ENCODE measurements around the gene AADAT. TPM values are rescaled to one million over a fixed set of nuclear protein-coding genes. Genes with fewer than 3 reads are reported as not detected.
"Not testable (repeated sequence)": the region's sequence is repeated elsewhere in the genome, so short reads cannot be mapped to it uniquely, and the experiment has no call there.

Gene AADAT
- 2.9 TPM for total RNA-seq

DNA sequence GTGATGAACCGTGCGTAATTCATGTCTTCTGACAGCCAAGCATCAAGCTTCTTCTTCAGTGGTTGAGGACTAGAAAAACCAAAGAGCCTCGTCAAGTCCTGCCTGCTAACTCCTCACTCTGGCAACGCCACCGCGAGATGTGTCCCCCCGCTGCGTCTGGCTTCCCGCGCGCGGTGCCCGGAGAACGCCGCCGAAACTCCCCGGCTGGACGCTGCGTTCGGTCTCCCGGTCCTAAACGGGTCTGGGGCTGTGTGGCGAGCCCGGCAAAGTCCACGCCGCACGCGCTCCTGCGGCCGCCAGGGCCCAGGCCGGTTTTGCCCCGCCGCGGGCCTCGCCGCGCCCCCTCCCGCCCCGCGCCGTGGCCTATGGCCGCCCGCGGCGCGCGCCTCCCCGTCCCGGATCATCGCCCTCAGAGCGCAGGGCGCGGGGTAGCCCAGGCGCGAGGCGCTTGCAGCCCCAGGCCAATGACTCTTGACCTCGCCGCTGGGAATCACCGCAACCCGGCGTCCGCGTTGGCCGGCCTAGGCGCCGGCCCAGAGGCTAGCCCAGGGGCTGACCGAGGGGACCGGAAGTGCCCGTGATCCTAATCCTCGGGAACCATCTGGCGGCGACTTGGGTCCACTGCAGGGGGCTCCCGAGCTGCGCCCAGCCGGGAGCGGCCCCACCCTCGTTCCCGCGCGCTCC lies at the start of gene AADAT:
TSS of gene AADAT (minus strand) at position 289 of the 684 bp plus-strand sequence. CDS start at position 23, 266 bp downstream.
- peak; percentile 67 for ATAC-seq

DNA sequence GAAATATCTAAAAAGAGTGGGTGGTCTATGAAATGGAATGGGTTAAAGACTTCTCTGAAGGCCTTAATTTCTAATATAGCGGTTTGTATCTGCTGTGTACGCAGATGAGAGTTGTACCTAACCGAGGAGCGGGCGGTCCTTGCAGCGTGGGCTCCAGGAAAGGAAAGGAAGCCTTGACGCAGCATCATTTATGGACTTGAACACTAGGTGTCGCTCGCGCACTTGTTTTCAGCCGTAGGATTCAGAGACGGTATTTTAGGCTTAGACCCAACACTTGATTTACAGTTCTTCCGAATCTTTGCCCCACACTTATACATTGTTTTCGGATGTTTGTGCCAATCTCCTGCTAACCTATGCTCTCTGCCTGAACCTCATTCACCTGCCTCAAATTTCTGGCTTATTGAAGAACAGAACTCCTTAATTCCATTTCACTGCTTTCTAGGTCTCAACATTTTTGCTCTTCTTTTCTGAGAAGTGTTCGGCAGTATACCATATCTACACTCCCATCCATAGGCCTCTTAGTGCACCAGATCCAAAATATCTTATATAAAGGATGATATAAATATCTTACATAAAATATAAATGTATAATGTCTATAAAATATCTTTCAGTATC lies 48.9 kb upstream of the AADAT start:
- ATAC-seq, result peak; percentile 57

DNA sequence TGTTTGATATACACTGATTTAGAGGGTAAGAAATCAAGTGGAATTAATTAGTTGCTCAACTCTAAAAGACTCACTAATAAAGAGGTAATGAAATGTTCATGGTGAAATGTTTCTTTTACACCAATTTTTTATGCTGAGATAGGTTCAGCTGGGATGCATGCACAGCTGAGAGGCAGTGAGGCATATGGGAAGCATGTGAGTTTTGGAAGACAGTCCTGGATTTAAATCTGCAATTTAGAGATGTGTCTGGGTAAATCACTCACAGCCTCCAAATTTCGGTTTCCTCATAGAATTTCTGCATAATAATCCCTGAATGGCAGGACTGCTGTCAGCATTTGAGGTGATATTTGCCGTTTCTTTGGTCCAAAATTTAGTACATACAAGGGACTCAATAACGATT lies 48.2 kb upstream of the AADAT start:
- ATAC-seq, result no peak

DNA sequence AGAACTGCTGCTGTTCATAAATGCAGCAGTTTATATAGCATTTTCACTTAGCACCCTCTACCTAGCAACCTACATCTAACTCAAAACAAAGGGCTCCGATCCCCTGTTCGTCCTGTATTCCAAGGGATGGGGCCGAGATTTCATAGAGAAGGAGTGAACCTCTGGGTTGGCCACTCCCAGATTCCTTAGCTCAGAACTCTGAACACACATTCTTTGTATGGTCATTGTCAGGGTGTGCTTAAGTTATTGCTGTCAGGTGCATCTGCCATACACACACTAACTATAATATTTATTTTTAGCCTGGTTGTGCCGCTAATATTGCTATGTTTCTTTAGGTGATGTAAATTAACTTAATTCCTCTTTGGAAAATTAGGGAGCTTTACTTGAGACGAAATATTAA lies 47.7 kb upstream of the AADAT start:
- ATAC-seq, result no peak

DNA sequence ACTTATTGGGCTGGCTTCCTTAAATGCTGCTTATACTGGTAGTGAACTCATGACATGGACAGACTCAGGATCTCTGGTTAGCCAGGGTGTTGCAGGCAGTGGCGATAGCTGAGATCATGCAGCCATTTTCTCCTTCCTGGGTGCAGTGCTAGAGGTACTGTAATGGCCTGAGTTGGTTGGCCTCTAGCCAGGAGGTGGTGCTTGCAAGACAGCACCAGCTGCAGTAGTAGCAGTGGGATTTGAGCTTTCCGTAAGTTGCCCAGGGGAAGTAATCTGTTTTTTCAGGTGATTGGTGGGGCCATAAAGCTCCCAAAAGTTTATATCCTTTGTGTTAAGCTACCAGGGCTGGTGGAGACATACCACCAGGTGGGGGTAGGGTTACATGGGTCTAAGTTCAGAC lies 45.1 kb upstream of the AADAT start:
- ATAC-seq, result no peak

DNA sequence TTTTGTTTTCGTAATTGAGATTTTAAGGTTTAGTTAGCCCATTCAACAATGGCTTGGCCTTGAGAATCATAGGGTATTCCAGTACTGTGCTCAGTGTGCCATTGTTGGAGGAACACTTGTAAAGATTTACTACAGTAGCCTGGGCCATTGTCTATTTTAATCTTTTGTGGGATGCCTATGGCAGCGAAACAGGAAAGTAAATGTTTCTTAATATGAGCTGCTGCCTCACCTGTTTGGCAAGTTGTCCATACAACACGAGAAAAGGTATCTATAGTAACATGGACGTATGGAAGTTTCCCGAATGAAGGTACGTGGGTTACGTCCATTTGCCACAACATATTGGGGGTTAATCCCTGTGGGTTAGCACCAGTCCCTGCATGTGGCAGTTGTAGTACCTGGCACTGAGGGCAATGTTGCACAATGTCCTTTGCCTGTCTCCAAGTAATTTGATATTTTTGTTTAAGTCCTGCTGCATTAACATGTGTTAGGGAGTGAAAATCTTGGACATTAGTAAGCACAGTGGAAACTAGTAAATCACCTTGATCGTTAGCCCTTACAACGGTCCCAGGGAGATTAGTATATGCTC lies 38.6 kb upstream of the AADAT start:
- ATAC-seq, result peak; percentile 83

DNA sequence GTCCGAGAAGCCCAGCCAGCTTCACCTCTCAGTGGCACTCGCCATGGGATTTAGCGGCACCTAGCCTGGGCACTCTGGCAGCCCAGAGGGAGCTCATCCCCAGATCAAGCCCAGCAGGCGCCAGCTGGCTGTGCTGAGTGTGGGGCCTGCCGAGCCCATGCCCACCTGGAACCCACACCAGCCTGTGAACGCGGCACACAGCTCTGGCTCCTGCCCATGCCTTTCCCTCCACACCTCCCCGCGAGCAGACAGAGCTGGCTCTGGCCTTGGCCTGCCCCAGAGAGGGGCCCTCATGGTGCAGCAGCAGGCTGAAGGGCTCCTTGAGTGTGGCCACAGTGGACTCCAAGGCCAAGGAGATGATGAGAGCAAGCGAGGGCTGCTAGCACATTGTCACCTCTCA lies 38.0 kb upstream of the AADAT start:
- ATAC-seq, result no peak

DNA sequence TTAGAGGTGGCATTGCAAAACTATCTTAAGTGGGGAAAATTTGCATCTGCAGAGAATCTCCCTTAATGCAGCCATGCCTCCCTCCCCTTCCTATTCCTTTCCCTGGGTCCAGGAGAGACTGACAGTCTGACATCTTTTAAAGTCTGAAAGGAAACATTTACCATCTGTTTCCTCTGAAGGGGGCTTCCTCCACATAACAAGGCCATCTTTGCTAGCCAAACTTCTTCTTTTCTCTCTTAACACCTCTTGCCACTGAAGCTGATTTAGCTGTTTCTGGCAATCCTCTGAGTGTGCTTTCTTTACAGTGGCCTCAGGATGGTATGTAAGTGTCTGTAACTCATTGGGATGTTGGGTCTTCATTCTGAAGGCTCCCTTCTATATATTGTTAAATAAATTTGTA lies 34.6 kb upstream of the AADAT start:
- ATAC-seq, result no peak

DNA sequence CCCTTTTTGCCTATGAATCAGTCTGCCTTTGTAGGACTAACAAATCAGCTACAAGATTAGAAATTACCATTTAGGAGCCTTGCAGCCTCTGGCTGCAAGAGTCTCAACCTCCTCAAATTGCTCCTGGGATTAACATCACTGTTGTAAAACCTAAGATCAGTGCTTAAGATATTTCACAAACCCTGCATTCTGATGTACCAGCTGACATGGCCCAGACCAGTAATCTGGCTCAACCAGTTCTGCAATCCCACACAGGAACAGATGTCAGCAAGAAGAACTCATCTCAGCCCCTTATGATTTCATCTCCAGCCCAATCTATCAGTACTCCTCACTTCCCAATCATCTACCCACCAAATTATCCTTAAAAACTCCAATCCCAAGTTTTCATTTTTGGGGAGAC lies 32.5 kb upstream of the AADAT start:
- ATAC-seq, result peak; percentile 74

DNA sequence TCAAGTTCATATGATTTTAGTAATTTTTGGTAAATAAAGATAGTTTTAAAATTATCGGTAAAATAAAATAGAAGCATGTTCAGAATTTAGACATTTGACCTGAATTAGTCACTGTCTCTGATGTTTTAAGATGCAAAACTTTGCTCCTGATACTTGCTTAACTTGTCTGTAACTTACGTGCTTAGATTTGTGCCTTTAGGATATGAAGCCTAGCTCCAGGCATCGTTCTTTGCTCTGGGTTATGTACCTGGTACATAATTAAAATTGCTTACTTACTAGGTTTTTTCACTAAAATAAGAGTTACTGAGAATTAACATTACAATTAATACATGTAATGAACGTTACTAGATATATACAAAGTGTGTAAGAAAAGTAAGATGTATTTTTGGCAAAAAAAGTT lies 24.9 kb upstream of the AADAT start:
- no peak for ATAC-seq

DNA sequence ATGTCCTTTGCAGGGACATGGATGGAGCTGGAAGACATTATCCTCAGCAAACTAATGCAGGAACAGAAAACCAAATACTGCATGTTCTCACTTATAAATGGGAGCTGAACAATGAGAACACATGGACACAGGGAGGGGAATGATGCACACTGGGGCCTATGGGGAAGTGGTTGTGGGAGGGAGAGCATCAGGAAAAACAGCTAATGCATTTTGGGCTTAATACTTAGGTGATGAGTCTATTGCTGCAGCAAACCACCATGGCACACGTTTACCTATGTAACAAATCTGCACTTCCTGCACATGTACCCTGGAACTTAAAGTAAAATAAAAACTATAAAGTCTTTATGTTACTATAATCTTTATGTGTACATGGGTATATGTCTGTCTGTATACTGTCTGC lies 24.4 kb upstream of the AADAT start:
- ATAC-seq, result not testable (repeated sequence)

DNA sequence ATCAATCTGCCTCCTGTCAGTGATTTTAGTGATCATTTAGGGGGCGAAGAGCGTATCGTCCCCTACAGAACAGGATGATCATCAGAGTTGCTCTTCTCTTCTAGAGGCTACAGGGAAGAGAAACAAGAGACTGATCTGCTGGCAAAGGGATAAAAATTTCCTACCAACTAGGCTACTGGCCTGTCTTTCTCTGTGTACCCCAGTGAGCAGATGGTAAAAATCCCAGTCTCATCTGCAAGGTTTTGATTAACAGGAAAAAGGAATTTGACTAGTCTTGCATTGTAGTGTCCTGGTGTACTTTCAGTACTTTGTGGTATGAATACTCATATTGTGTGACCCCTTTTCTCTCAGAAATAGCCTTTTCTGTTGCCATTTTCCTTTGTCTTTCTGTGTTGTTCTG lies 21.8 kb upstream of the AADAT start:
- no peak for ATAC-seq

DNA sequence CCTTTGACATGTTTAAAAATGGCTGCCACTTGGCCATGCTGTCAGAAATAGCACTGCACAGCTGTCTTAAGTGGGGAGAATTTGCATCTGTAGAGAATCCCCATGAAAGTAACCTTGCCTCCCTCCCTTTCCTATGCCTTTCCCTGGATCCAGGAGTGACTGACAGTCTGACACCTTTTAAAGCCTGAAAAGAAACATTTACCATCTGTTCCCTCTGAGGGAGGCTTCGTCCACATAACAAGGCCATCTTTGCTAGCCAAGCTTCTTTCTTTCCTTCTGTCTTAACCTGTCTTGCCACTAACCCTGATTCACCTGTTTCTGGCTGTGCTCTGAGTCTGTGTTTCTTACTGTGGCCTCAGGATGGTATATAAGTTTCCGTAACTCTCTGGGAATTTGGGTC lies 21.3 kb upstream of the AADAT start:
- ATAC-seq, result no peak

DNA sequence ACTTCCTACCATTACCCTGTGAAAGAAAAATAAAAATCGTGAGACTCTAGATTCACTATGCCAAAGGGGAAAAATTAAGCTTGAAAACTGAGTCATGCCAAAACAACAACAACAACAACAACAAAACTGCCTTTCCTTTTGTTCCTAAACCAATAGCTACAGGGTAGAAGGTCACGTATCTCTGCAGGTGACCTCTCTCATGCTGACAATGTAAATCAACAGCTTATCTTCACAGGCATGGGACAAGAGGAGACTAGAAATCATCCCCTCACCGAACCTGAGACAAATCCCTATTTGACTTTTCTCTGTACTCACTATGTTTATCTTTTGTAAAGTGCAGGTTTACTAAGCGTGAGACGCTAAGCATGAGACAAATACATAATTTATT lies 20.5 kb upstream of the AADAT start:
- ATAC-seq, result no peak

DNA sequence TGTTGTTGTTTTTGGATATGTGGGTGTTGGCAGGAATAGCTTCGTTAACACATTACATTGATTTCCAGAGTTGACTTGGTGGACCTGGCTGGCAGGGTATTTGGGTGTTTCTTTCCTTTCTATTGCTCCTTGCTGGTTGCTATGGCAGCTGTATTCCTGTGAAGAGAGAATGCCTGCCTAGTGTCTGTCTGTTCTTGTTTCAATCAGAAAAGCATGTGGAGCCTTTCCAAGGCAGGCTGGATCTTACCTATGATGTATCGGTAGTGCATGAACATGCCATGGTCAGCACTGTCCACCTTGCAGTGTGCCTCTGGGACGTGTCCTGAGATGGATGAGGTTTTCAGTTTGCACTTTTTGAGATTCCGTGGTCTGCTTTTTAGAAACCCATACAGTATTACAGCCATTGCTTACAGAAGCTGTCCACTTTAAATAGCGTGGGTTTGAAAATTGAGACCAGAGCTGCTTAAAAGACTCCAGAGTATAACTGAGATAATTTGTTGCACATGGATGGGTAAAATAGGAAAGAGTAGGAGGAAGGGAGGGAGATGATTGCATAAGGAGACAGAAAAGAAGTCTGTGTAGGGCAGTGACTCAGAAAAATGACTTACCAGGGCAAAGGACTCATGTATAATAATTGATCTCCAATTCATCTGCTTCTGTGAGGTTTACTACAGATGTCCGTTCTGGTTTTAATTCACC lies 20.0 kb upstream of the AADAT start:
- peak; percentile 42 for ATAC-seq

DNA sequence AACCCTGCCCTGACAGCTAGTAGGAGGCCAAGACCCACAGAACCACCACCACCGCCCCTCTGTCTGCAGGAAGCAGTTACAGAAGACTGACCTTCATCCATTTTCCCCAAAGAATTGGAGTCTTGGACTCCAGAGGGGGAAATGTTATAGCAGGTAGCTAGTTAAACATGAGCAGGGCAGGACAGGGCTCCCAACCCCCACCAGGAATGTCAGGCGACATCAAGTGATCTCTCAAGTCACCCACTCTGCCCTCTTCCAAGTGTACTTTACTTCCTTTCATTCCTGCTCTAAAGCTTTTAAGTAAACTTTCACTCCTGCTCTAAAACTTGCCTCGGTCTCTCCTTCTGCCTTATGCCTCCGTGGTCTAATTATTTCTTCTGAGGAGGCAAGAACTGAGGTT lies 17.1 kb upstream of the AADAT start:
- ATAC-seq, result no peak

DNA sequence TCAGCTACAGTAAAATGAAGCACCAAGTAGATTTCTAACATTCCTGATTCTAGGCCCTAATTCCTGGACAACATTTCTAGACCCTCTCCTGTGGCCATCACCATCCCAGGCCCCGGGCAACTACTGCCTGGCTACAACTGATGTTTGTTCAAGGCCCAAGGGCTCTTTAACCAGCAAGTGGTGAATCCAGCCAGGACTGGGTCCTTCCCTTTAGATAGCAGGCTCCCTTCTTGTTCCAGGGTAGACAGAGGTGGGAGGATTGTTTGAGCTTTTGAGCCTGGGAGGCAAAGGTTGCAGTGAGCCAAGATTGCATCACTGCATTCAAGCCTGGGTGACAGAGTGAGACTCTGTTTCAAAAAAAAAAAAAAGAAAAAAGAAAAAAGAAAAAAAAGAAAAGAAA lies 12.7 kb upstream of the AADAT start:
- no peak for ATAC-seq

DNA sequence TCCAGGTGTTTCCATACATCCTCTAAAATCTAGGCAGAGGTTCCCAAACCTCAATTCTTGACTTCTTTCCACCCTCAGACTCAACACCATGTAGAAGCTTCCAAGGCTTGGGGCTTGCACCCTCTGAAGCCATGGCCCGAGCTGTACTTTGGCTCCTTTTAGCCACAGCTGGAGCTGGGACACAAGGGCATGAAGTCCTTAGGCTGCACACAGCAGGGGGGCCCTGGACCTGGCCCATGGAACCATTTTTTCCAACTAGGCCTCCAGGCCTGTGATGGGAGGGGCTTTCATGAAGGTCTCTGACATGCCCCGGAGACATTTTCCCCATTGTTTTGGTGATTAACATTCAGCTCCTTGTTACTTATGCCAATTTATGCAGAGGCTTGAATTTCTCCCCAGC lies 8.4 kb upstream of the AADAT start:
- ATAC-seq, result not testable (repeated sequence)

DNA sequence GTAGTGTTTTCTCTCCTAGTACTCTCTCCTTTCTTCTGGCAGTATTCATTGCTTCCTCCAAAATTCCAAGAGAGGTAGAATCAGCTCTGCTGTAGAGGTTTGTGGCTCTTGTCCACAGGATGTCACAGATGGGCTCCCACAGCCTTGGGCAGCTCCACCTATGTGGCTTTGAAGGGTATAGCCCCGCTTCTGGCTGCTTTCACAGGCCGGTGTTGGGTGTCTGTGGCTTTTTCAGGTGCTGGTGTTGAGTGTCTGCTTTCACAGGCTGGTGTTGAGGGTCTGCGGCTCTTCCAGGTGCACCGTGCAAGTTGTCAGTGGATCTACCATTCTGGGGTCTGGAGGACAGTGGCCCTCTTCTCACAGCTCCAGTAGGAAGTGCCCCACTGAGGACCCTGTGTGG lies 7.9 kb upstream of the AADAT start:
- no peak for ATAC-seq

DNA sequence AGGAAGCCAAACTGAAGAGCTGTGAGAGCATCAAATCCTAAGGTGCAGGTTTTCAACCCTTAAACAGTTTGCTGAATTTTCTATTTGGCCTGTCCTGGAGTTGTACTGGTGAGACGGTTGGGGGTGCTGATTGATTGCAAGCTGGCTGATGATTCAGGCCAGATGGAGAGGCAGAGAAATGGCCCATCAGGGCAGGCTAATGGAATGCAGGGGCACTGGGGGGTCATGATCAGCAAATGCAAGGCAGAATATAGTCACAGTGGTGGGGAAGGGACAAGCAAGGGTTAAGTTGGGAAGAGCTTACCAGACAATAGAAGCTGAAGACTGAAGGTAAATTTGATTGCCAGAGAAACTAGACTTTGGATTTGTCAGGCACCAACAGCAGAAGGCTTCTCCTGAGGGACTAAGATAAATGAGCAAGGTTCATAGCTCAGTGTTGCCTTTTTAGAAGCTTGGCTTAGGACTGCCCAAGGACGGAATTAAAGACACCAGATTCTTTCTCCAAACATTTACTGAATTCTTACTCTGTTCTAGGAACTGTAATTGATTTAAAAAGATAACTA lies 4.3 kb upstream of the AADAT start:
- ATAC-seq, result no peak

DNA sequence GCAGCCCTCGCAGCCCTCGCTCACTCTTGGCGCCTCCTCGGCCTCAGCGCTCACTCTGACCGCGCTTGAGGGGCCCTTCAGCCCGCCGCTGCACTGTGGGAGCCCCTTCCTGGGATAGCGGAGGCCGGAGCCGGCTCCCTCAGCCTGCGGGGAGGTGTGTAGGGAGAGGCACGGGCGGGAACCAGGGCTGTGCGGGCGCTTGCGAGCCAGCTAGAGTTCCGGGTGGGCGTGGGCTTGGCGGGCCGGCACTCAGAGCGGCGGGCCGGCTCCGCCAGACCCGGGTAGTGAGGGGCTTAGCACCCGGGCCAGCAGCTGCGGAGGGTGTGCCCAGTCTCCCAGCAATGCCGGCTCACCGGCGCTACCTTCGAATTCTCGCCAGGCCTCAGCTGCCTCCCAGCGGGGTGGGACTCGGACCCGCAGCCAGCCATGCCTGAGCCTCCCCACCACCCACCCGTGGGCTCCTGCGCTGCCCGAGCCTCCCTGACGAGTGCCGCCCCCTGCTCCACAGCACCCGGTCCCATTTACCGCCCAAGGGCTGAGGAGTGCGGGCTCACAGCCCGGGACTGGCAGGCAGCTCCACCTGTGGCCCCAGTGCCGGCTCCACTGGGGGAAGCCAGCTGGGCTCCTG lies 1.4 kb upstream of the AADAT start:
- no peak for ATAC-seq

DNA sequence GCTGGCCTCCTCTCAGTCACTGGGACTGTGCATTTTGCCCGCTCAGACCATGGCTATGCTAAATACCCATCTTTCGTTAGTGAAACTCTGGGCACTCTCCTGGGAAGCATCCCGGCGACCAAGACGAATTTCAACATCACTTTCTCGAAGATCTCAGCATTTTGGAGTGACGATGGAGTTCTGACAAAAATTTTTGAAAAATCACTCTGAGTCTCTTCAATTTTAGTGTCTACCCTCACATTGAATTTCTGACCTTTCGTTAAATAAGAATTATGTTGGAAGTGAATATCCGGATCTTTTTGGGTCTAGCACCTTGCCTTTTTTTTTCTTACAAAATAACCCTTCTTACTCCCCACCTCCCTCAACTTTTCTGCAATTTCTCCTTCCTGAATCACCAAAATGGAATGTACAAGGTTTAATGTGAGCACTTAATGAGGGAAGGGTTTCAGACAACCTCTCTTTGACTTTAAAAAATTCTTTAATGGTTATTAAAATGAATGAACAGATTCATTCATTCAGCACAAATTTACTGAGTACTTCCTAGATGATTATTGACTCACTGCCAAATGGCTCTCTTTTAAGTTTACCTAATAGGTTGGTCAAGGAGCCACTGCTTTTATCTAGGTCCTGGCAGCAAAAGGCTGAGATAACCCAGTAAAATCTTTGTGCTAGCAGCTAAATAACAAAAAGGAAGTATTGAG lies 746 bp upstream of the AADAT start:
- ATAC-seq, result no peak

Data from esophagus mucosa (tissue), 1 donor.